HG03103 (cell line): ENCODE measurements around the gene SEPHS1.
"Not testable (repeated sequence)": the region's sequence is repeated elsewhere in the genome, so short reads cannot be mapped to it uniquely, and the experiment has no call there.

Source experiments
- ATAC-seq: cut with Tn5 transposase; IDR thresholded peaks from one replicate; pipeline ENCODE4 v1.9.1; 2021; ENCODE audit warnings: low read depth; ENCODE audit not compliant: unreplicated experiment

Gene SEPHS1

GRCh38 chr10:13330980-13331379, 17.1 kb downstream of the SEPHS1 start:
- not testable (repeated sequence) for ATAC-seq

- ATAC-seq: no peak
These were observed 18.5 kb downstream of the SEPHS1 start for GRCh38 chr10:13329565-13329964.

DNA sequence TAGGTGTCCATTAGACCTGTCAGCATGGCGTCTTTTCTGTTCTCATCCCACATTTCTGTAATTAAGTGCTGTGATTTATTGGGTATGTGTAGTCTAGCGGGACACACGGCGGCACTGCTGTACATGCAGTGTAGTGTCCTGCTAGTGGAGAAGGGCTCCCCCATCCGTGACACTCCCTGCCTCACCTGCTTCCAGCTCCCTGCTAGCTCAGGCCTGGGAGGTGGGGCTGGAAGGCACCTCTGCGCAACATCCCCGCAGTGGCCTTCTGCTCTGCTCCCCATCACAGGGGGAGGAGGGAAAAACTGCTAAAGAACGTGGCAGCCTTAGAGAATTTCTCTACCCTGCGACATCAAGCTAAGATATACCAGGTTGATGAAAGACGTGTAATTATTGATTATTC, 19.5 kb downstream of the SEPHS1 start:
- no peak for ATAC-seq

DNA sequence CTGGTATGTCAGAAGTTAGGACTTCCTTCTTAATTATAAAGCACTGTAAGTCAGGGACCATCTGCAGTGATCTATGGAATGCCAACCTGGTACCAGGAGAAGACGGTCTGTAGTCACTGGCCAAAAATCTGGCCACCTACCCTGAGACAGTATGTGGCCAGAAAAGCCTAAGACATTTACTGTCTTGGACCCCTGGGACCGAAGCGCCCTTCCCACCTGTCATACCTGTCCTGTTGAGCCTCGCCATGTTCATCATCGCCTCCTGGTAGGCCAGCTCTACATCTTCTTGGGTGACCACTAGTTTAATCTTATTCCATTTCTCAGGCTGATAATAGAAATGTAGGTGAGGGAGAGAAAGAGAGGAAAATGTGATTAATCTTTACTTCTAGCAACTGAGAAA, 20.0 kb downstream of the SEPHS1 start:
- no peak for ATAC-seq

DNA sequence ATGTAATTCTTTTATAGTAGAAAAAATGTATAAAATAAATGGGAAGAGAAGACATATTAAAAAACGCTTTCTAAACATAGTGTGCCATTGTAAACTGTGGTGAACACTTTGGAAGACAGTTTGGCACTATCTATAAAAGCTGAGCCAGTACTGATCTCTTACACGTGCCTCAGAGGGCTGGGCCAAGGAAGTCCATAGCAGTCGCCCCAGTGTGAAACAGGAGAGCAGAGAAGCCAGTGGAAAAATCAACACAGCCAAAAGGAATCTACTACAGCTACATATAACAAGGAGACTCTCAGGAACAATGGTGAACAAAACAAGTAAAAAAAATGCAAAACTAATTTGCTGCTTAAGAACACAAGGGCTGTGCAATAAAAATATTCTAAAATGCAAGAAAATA, 20.6 kb downstream of the SEPHS1 start:
- ATAC-seq: no peak

DNA sequence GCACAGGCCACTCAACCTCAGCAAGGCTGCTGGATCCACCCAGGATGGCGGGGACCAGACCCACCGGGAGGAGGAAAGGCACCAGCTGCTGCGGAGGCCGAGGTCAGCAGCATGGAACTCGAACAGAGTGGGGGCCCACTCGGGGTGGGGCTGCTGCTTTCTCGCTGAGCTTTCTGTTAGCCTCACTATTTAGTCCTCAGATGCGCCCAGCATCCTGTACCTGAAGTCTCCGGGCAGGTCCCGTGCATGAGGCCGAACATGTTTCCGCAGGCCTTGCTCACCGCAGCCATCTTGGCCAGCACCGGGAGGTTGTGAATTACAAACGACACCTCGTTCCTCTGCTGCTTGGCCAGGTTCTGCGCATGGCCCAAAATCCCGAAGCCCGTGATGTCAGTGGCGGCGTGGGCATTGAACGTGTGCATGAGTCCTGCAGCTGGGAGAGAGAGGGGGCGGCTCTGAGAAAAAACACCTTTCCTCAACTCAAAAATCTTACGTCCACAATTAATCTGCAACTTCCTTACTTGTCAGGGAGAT, 25.4 kb downstream of the SEPHS1 start:
- no peak for ATAC-seq

- no peak for ATAC-seq
These were observed 26.5 kb downstream of the SEPHS1 start for GRCh38 chr10:13321576-13321975.

GRCh38 chr10:13319166-13319565, 28.9 kb downstream of the SEPHS1 start:
- no peak for ATAC-seq

GRCh38 chr10:13317474-13317873, 30.6 kb downstream of the SEPHS1 start:
- no peak for ATAC-seq

DNA sequence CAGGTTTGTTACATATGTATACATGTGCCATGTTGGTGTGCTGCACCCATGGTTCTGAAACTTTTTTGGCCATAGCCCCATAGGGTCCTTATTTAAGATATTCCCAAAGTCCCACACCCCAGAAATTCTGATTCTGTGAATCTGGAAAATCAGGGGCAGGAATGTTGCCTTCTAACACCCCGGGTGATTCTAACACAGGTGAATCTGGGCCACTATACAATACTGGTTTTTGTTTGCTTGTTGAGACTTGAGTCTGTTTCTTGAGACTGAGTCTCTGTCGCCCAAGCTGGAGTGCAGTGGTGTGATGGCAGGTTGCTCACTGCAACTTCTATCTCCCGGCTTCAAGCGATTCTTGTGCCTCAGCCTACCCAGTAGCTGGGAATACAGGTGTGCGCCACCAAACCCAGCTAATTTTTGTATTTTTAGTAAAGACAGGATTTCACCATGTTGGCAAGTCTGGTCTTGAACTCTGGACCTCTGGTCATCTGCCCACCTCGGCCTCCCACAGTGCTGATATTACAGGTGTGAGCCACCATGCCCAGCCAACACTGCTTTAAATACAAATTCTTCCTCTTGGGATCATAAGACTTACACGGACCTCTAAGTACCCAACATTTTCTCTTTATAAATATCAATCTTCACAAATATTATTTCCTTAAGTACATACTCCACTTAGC, 31.3 kb downstream of the SEPHS1 start:
- ATAC-seq: no peak

- ATAC-seq: no peak
These were observed 32.7 kb downstream of the SEPHS1 start for GRCh38 chr10:13315361-13315760.

- no peak for ATAC-seq
These were observed 36.9 kb downstream of the SEPHS1 start for GRCh38 chr10:13311177-13311575.

DNA sequence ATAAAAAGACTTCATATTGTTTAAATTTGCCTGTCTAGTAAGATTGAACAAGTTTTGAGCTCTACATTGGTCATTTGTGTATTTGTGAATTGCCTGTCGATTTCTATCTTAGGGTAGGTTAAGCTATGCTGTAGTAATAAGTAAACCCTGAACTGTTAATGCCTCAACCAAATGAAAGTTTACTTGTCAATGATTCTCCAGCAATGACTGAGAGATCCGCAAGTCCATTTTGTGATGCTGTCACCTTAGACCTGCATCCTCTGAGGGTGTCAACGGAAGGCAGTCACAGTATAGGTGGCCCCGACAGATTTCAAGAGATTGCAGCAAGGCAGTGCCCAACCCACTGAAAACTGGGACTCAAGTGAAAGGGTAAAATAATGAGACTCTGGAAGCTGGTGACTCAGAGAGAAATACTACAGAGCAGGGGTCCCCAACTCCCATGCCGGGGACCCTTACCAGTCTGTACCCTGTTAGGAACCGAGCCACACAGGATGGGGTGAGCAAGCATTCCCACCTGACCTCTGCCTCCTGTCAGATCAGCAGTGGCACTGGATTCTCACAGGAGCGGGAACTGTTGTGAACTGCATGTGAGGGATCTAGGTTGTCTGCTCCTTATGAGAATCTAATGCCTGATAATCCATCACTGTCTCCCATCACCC, 37.4 kb downstream of the SEPHS1 start:
- ATAC-seq: no peak

DNA sequence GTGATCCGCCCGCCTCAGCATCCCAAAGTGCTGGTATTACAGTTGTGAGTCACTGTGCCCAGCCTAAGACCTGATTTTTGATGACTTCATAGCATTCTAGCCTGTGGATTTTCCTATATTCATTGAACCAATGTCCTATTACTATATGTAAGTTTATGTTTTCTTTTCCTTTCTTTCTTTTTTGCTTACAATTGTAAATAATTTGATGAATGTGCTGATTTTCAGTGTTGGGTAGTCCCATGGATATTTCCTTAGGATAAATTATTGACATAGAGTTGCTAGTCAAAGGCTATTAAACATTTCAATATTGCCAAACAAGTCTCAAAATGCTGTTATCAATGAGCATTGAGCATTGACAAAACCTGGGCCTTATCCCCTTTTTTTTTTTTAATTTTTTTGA, 38.3 kb downstream of the SEPHS1 start:
- ATAC-seq: no peak

DNA sequence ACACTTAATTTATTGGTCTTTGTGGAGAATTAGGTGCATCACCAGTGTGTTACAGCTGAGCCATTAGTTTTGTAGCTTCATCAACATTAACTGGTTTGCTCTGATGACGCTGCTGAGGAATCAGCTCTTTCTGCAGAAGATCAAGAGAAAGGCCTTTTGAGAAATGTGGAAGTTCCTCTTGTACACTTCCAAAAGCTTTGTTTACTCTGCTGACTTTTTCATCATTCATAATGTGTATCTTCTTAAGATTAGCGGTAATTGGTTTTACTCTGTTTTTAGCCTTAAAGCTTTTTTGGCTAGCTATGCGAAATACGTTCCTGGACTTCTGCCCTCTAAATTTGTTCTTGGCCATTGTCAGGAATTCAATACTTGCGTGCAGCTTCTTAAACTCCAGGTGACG, 40.0 kb downstream of the SEPHS1 start:
- no peak for ATAC-seq

DNA sequence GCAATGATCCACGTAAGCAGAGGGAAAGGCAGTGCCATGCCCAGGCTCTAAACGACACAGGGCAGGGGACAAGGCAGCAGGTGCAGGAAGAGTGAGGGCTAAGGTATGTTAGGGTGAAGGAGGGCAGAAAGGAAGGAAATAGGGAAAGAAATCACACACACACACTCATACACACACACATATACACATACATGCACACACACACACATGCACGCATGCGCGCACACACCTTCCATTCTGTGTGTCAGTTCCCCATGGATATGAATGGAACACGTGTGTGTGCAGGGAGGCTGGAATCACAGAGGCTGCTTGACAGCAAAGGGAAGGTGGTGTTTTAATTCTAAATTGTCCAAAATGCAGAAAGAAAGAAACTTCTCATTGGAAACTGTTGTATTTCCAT, 42.0 kb downstream of the SEPHS1 start:
- no peak for ATAC-seq

GRCh38 chr10:13302821-13303555, 45.1 kb downstream of the SEPHS1 start:
- no peak for ATAC-seq

- ATAC-seq: peak; percentile 44
These were observed 48.4 kb downstream of the SEPHS1 start, which contains the start of gene PHYH for GRCh38 chr10:13299437-13300287. Gene PHYH, minus strand, starts transcription at chr10:13300064. Its CDS starts 22 bp downstream, at chr10:13300042.

GRCh38 chr10:13298748-13299436, 49.2 kb downstream of the SEPHS1 start:
- no peak for ATAC-seq

DNA sequence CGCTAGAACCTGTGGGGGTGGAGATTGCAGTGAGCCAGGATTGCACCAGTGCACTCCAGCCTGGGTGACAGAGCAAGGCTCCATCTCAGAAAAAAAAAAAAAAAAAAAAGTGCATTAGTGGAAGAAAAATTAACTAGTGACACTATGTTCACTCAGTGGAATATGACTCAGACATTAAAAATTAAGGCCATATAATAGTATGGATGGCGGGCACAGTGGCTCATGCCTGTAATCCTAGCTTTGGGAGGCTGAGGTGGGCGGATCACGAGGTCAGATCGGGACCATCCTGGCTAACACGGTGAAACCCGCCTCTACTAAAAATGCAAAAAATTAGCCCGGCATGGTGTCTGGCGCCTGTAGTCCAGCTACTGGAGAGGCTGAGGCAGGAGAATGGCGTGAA, 51.6 kb downstream of the SEPHS1 start:
- no peak for ATAC-seq
